A673 (cell line): ENCODE data around the gene C18orf32.

ENCODE experiments used
- CTCF ChIP-seq: fragments of 300-800, 200-600 bp; sonication (generic); conservative IDR thresholded peaks from 2 replicates; pipeline ENCODE4 v1.5.1; 2017; ENCODE audit warnings: low read depth, mild to moderate bottlenecking, antibody characterized with exemption, low read length, moderate library complexity, mixed read lengths
- EZH2 ChIP-seq: fragments of 200-600 bp; sonication (generic); IDR thresholded peaks from 2 replicates; pipeline ENCODE4 v1.6.1; 2017; ENCODE audit warnings: borderline replicate concordance, low read depth, mild to moderate bottlenecking, mixed read lengths, antibody characterized with exemption, low read length; ENCODE audit not compliant: poor library complexity, severe bottlenecking

DNA sequence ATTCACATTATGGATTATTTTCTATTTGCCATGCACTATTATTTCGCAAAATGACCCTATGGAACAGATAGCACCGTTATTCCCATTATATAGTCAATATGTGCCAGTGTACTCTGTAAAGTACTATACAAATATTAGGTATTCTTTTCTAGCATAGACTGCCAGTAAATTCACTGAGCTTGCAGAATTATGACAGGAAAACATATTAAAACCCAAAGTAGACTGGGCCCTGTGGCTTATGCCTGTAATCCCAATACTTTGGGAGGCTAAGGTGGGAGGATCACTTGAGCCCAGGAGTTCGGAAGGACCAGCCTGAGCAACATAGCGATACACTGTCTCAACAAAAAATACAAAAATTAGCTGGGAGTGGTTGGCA lies 25.4 kb downstream of the C18orf32 start:
- TF ChIP-seq CTCF (no peak), EZH2 (no peak)
